ENCODE results near the gene ACE2. TPM values are rescaled to one million over a fixed set of nuclear protein-coding genes. Genes with fewer than 3 reads are reported as not detected.

ACE2 gene
- total and polyA plus RNA-seq, 2 donors (not counting 3 experiments of a cell fraction or from before 2014, with no cell fraction given), result not detected

DNA sequence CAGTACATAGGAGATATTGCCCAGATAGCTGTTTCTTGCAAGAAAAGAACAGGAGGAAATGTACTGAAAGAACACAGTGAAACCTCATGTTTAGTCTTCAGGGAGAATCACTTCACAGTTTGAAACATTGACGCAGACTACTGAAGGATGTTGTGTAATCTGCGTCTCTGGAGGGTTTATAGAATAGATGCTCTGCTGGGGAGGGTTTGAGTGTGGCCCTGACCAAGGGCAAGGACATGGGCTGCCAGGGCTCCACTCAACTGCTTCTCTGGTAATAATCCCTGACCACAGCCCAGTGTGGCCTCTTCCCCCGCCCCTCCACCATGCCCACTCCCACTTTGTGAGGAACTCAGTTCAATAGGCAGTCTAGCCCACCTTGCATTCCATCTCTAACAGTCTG, 15.8 kb upstream of the ACE2 start:
- no TSS peak for BruUV-seq (replicated peaks)
- Histone ChIP-seq H4K20me1 (replicated peaks; ENCODE audit: control insufficient read depth, extremely low read depth, insufficient read depth, low read length) (no peaks in the 10 kb centered on the region), H3K4me3 (replicated peaks in 1 of 3; ENCODE audit: insufficient read depth in 1 of 3, low read depth in 1 of 3, low read length in 3 of 3) (no peak overlapping the region), H2AFZ (ENCODE audit: low read depth, low read length) (no peak overlapping the region), H3K27ac (ENCODE audit: insufficient read depth, low read depth, low read length) (no peak overlapping the region), H3K79me2 (ENCODE audit: control insufficient read depth, insufficient read depth, low read length) (no peaks in the 10 kb centered on the region), H3K36me3 (ENCODE audit: control insufficient read depth in 2 of 2, extremely low read depth in 1 of 2, insufficient read depth in 2 of 2, low read length in 2 of 2) (no peaks in the 10 kb centered on the region), H3K9ac (replicated peaks; ENCODE audit: extremely low read depth, insufficient read depth, low read length) (no peak overlapping the region), H3K9me1 (replicated peaks; ENCODE audit: control insufficient read depth, extremely low read depth, insufficient read depth, low read length) (no peaks in the 10 kb centered on the region), H3K27me3 (ENCODE audit: control insufficient read depth in 2 of 2, insufficient read depth in 2 of 2, low read length in 2 of 2) (no peaks in the 10 kb centered on the region), H3K4me1 (ENCODE audit: control insufficient read depth, extremely low read depth, insufficient read depth, low read length) (no peaks in the 10 kb centered on the region), H3K9me3 (replicated peaks; ENCODE audit: control insufficient read depth, insufficient read depth, low read length) (no peaks in the 10 kb centered on the region), H3K4me2 (ENCODE audit: insufficient read depth, low read length) (no peak overlapping the region)
- ChIA-PET POLR2A (no interaction called here), CTCF (no interaction called here)
- TF ChIP-seq JUN (IDR thresholded peaks at IDR 0.05; ENCODE audit: borderline replicate concordance, insufficient read depth, insufficient read length, low read depth), result no peak
- TF ChIP-seq GATA2 (IDR thresholded peaks at IDR 0.05; ENCODE audit: insufficient read depth, insufficient read length, low read depth, low read length), result no peak
- TF ChIP-seq CTCF (IDR thresholded peaks at IDR 0.05; ENCODE audit: extremely low read depth in 1 of 2, insufficient read depth in 1 of 2, low read depth in 1 of 2, low read length in 2 of 2), result no peak
- TF ChIP-seq FOS (IDR thresholded peaks at IDR 0.05; ENCODE audit: borderline replicate concordance, insufficient read depth, low read length), result no peak
- TF ChIP-seq, protein P1, sequence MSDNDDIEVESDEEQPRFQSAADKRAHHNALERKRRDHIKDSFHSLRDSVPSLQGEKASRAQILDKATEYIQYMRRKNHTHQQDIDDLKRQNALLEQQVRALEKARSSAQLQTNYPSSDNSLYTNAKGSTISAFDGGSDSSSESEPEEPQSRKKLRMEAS (IDR thresholded peaks at IDR 0.05; ENCODE audit: insufficient read depth, insufficient read length), result no peak
- TF ChIP-seq POLR2AphosphoS5 (IDR thresholded peaks at IDR 0.05; ENCODE audit: insufficient read depth, low read depth, low read length), result no peak
- no peak for TF ChIP-seq POLR2A (IDR thresholded peaks at IDR 0.05; ENCODE audit: low read depth, low read length)
- no peak for TF ChIP-seq MYC (IDR thresholded peaks at IDR 0.05; ENCODE audit: low read depth, low read length)
- TF ChIP-seq EZH2 (IDR thresholded peaks at IDR 0.05; ENCODE audit: borderline replicate concordance, low read depth, low read length, severe bottlenecking), result no peak
- dilution Hi-C loops (cut with MboI; ENCODE audit: extremely low pct_ligation_motif_present, low sequenced_read_pairs) (no loop called here), intact Hi-C loops (cut with micrococcal nuclease) (no loop called here)
- FAIRE-seq (no peak), DNase-seq (ENCODE audit: low read depth, low spot score) (no peak)

Measured in endothelial cell of umbilical vein (primary cell).